GM21529 (cell line): ENCODE results near the gene USH1C.

Experiments used
- ATAC-seq: cut with Tn5 transposase; IDR thresholded peaks from one replicate; pipeline ENCODE4 v1.9.1; 2021; ENCODE audit not compliant: unreplicated experiment

Gene USH1C

GRCh38 chr11:17477361-17477760 is 66.9 kb downstream of the USH1C start:
- ATAC-seq, result no peak

GRCh38 chr11:17477084-17477333 is 67.2 kb downstream of the USH1C start:
- ATAC-seq, result no peak

GRCh38 chr11:17476317-17477083 is 67.7 kb downstream of the USH1C start, which contains the start of gene ABCC8:
Gene ABCC8, minus strand, starts transcription at chr11:17476845. Its CDS starts 69 bp downstream, at chr11:17476776.
- no peak for ATAC-seq

- ATAC-seq, result no peak
Observed at GRCh38 chr11:17475666-17476316, 68.4 kb downstream of the USH1C start.

GRCh38 chr11:17473071-17473744 is 71.0 kb downstream of the USH1C start:
- no peak for ATAC-seq

GRCh38 chr11:17472467-17472866 is 71.7 kb downstream of the USH1C start:
- ATAC-seq, result no peak

- no peak for ATAC-seq
Observed at GRCh38 chr11:17471501-17471900, 72.7 kb downstream of the USH1C start.

GRCh38 chr11:17469998-17470397 is 74.2 kb downstream of the USH1C start:
- no peak for ATAC-seq

- ATAC-seq, result no peak
Observed at GRCh38 chr11:17468122-17468521, 76.1 kb downstream of the USH1C start.

GRCh38 chr11:17463546-17464174 is 80.6 kb downstream of the USH1C start:
- ATAC-seq, result no peak

GRCh38 chr11:17462940-17463339 is 81.3 kb downstream of the USH1C start:
- ATAC-seq, result no peak

GRCh38 chr11:17460406-17460805 is 83.8 kb downstream of the USH1C start:
- ATAC-seq, result no peak

GRCh38 chr11:17459236-17459896 is 84.8 kb downstream of the USH1C start:
- no peak for ATAC-seq

- ATAC-seq, result no peak
Observed at GRCh38 chr11:17458268-17458667, 85.9 kb downstream of the USH1C start.

- ATAC-seq, result no peak
Observed at GRCh38 chr11:17457396-17458173, 86.6 kb downstream of the USH1C start.

- ATAC-seq, result no peak
Observed at GRCh38 chr11:17452668-17453067, 91.5 kb downstream of the USH1C start.

- ATAC-seq, result no peak
Observed at GRCh38 chr11:17449158-17449557, 95.1 kb downstream of the USH1C start.

GRCh38 chr11:17446482-17446881 is 97.7 kb downstream of the USH1C start:
- no peak for ATAC-seq

- ATAC-seq, result no peak
Observed at GRCh38 chr11:17445240-17445795, 98.9 kb downstream of the USH1C start.
